Upper lobe of right lung (tissue), 1 donor: Measurements from ENCODE around the gene KBTBD13. TPM values are rescaled to one million over a fixed set of nuclear protein-coding genes. Genes with fewer than 3 reads are reported as not detected.
A peak's percentile ranks its signal among the peaks of the same experiment; 100 is the strongest.

Source experiments
- ATAC-seq: fragments of 200-7000 bp; cut with Tn5 transposase; one replicate; pipeline ENCODE4 v1.9.1; 2020; ENCODE audit warnings: mild to moderate bottlenecking, moderate library complexity
- DNase-seq: peaks from one replicate; pipeline ENCODE4 v3.0.0-alpha.2; 2020
- H3K27ac ChIP-seq: fragments of 200-600 bp; one replicate; pipeline ENCODE4 v1.8.0; 2022
- H3K27me3 ChIP-seq: fragments of 200-600 bp; one replicate; pipeline ENCODE4 v1.8.0; 2022; ENCODE audit warnings: mild to moderate bottlenecking
- H3K36me3 ChIP-seq: fragments of 200-600 bp; one replicate; pipeline ENCODE4 v1.8.0; 2022
- H3K4me1 ChIP-seq: fragments of 200-600 bp; one replicate; pipeline ENCODE4 v1.8.0; 2022
- H3K4me3 ChIP-seq: fragments of 200-600 bp; one replicate; pipeline ENCODE4 v1.8.0; 2022; ENCODE audit warnings: mild to moderate bottlenecking
- H3K9me3 ChIP-seq: fragments of 200-600 bp; one replicate; pipeline ENCODE4 v1.8.0; 2022
- CTCF ChIP-seq: fragments of 200-600 bp; IDR thresholded peaks from one replicate; pipeline ENCODE4 v1.8.0; 2022; ENCODE audit warnings: antibody characterized with exemption
- intact Hi-C: fragments of 100-400 bp; cut with DNase I; formaldehyde crosslinking; loops from one replicate; pipeline ENCODE4 v1.11.0; 2022
- long read RNA-seq: library from polyadenylated mRNA; unstranded; transcript quantifications from one replicate; pipeline ENCODE4 v2.0.0, GENCODE V29; 2021
- total RNA-seq: library from RNA; stranded (reverse); fragmentation: NEBNext Ultra II Directional; extraction: Animal tissue kit (Norgen Biotek cat#: 25700); gene quantifications from one replicate; pipeline ENCODE4 v1.2.1, GENCODE V29; 2021
- donor health status: DM: no; HTN: yes; CAD: no; lungs with severe emphysema.

KBTBD13 gene
- total RNA-seq: not detected
- long read RNA-seq: 0 reads

GRCh38 chr15:65076486-65077290 lies at the start of gene KBTBD13:
TSS of gene KBTBD13 (plus strand) at chr15:65076746. CDS start at chr15:65076816, 70 bp downstream.
- intact Hi-C loops: no loop called here
- Histone ChIP-seq H3K27ac (no peak within 1 kb of the TSS), H3K4me3 (no peak within 1 kb of the TSS), H3K27me3 (no peaks in the 10 kb centered on the region), H3K9me3 (no peaks in the 10 kb centered on the region), H3K36me3 (no peaks in the 10 kb centered on the region), H3K4me1 (peaks cover 11% of the 10 kb centered on the region)
- DNase-seq: no peak
- no peak for ATAC-seq
- TF ChIP-seq CTCF: no peak

GRCh38 chr15:65026756-65027155 lies 49.8 kb upstream of the KBTBD13 start:
- Histone ChIP-seq H3K27me3 (no peaks in the 10 kb centered on the region), H3K9me3 (no peaks in the 10 kb centered on the region), H3K4me1 (peaks cover 10% of the 10 kb centered on the region), H3K36me3 (peaks cover 44% of the 10 kb centered on the region), H3K27ac (no peak overlapping the region), H3K4me3 (no peak overlapping the region)
- intact Hi-C loops: no loop called here
- ATAC-seq (no peak), DNase-seq (no peak)
- TF ChIP-seq CTCF: no peak

- DNase-seq (no peak), ATAC-seq (no peak)
- no peaks in the 10 kb centered on the region for H3K27me3 ChIP-seq
- no peaks in the 10 kb centered on the region for H3K9me3 ChIP-seq
- H3K36me3 ChIP-seq: peaks cover 37% of the 10 kb centered on the region
- peaks cover 10% of the 10 kb centered on the region for H3K4me1 ChIP-seq
- H3K27ac ChIP-seq: peak overlapping the region; percentile 82
- no peak overlapping the region for H3K4me3 ChIP-seq
- intact Hi-C loops: no loop called here
- no peak for TF ChIP-seq CTCF
These were observed 49.0 kb upstream of the KBTBD13 start for GRCh38 chr15:65027593-65027992.

- H3K36me3 ChIP-seq: peaks cover 30% of the 10 kb centered on the region
- ATAC-seq (no peak), DNase-seq (no peak)
- no peak for TF ChIP-seq CTCF
- no peaks in the 10 kb centered on the region for H3K27me3 ChIP-seq
- H3K4me3 ChIP-seq: peak overlapping the region; percentile 99
- peak overlapping the region; percentile 82 for H3K27ac ChIP-seq
- H3K4me1 ChIP-seq: peaks cover 12% of the 10 kb centered on the region
- H3K9me3 ChIP-seq: no peaks in the 10 kb centered on the region
- intact Hi-C loops: no loop called here
These were observed 48.2 kb upstream of the KBTBD13 start for GRCh38 chr15:65028338-65028737.

GRCh38 chr15:65028921-65029735 lies 47.4 kb upstream of the KBTBD13 start, which contains the start of gene MTFMT:
TSS of gene MTFMT (minus strand) at chr15:65029639. CDS start at chr15:65029613, 26 bp downstream.
- ATAC-seq (peak; percentile 96), DNase-seq (peak; percentile 97)
- Histone ChIP-seq H3K9me3 (no peaks in the 10 kb centered on the region), H3K36me3 (peaks cover 25% of the 10 kb centered on the region), H3K27ac (peak within 1 kb of the TSS; percentile 82), H3K27me3 (no peaks in the 10 kb centered on the region), H3K4me1 (peaks cover 18% of the 10 kb centered on the region), H3K4me3 (peak within 1 kb of the TSS; percentile 99)
- no peak for TF ChIP-seq CTCF
- intact Hi-C loops: no loop called here
